ENCODE results near the gene CITED4.
A peak's percentile ranks its signal among the peaks of the same experiment; 100 is the strongest.

The CITED4 gene

GRCh38 chr1:40873863-40874472 is 11.8 kb upstream of the CITED4 start:
- no peak for DNase-seq (ENCODE audit: low spot score)
- TF ChIP-seq, protein P1, sequence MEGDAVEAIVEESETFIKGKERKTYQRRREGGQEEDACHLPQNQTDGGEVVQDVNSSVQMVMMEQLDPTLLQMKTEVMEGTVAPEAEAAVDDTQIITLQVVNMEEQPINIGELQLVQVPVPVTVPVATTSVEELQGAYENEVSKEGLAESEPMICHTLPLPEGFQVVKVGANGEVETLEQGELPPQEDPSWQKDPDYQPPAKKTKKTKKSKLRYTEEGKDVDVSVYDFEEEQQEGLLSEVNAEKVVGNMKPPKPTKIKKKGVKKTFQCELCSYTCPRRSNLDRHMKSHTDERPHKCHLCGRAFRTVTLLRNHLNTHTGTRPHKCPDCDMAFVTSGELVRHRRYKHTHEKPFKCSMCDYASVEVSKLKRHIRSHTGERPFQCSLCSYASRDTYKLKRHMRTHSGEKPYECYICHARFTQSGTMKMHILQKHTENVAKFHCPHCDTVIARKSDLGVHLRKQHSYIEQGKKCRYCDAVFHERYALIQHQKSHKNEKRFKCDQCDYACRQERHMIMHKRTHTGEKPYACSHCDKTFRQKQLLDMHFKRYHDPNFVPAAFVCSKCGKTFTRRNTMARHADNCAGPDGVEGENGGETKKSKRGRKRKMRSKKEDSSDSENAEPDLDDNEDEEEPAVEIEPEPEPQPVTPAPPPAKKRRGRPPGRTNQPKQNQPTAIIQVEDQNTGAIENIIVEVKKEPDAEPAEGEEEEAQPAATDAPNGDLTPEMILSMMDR (IDR thresholded peaks at IDR 0.05; ENCODE audit: extremely low read depth, missing control alignments) = no peak

- no peak for DNase-seq (ENCODE audit: low spot score)
- TF ChIP-seq, protein P1 (IDR thresholded peaks at IDR 0.05; ENCODE audit: extremely low read depth, missing control alignments) = no peak
Measured at GRCh38 chr1:40872276-40872675, 10.1 kb upstream of the CITED4 start.

GRCh38 chr1:40870135-40870728 is 8.1 kb upstream of the CITED4 start:
- TF ChIP-seq, protein P1 (IDR thresholded peaks at IDR 0.05; ENCODE audit: extremely low read depth, missing control alignments) = no peak
- no peak for DNase-seq (ENCODE audit: low spot score)

- TF ChIP-seq, protein P1 (IDR thresholded peaks at IDR 0.05; ENCODE audit: extremely low read depth, missing control alignments) = no peak
- DNase-seq (ENCODE audit: low spot score) = no peak
Measured at GRCh38 chr1:40868051-40868723, 6.0 kb upstream of the CITED4 start.

DNA sequence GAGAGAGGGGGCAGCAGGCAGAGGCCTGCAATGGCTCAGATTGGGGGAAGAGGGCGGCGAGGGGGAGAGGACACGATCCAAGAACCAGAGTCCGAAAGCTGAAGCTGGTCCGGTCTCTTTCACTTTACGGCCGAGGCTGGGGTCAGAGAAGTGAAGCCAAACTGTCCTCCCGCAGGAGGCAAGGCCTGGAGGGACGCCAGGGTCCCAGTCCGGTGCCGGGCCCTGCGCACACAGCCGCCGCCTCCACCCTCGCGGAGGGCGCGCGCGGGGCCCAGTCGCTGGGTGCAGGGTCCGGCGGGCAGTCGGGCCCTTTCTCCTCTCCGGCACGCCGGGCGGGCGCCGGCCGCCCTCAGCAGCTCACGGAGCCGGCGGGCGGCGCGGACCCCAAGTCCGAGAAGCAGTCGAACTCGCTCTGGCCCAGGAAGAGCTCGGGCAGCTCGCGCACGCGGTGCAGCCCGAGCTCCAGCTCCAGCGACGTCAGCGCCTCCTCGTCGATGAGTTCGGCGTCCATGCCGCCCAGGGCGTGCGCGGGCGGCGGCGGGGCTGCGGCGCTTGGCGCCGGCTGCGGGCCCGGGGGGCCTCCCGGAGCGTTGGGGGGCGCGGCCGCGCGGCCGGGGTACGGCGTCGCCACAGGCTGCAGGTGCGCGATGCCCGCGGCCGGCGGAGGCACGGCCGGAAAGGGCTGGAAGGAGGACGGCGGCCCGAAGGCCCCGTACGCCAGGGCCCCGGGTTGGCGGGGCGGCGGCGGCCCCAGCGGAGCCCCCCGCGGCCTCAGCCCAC is 749 bp downstream of the CITED4 start:
- TF ChIP-seq, protein P1 (IDR thresholded peaks at IDR 0.05; ENCODE audit: extremely low read depth, missing control alignments) = no peak
- DNase-seq (ENCODE audit: low spot score) = peak; percentile 59

- DNase-seq (ENCODE audit: low spot score) = no peak
- TF ChIP-seq, protein P1 (IDR thresholded peaks at IDR 0.05; ENCODE audit: extremely low read depth, missing control alignments) = no peak
Measured at GRCh38 chr1:40860706-40861223, 1.4 kb downstream of the CITED4 start.

Data from GM20000 (cell line).